ENCODE data around the gene NHEJ1. TPM values are rescaled to one million over a fixed set of nuclear protein-coding genes. Genes with fewer than 3 reads are reported as not detected.

Gene NHEJ1
- total and polyA plus RNA-seq, 9 donors = 10.8 to 23.1 (median 17.1) TPM

- H3K36me3 ChIP-seq = no peaks in the 10 kb centered on the region
- no peaks in the 10 kb centered on the region for H3K9me3 ChIP-seq
- H3K27me3 ChIP-seq = no peaks in the 10 kb centered on the region
- intact Hi-C loops (cut with DNase I) = no loop called here
- peaks cover 6% of the 10 kb centered on the region for H3K4me1 ChIP-seq (ENCODE audit: insufficient read depth)
- no peak for TF ChIP-seq EP300 (IDR thresholded peaks at IDR 0.05)
- no peak for TF ChIP-seq POLR2A (IDR thresholded peaks at IDR 0.05)
- TF ChIP-seq CTCF (IDR thresholded peaks at IDR 0.05) = no peak
- H3K4me3 ChIP-seq = no peak overlapping the region
- 78 to 92% (median 91%) methylated on average over 16 of the region's 16 CpGs for WGBS, 3 donors
- H3K27ac ChIP-seq = no peak overlapping the region
- no peak for DNase-seq
These were observed 31.0 kb downstream of the NHEJ1 start for GRCh38 chr2:219129589-219129988.

GRCh38 chr2:219128396-219128795, 32.2 kb downstream of the NHEJ1 start:
- no peak overlapping the region for H3K4me3 ChIP-seq
- WGBS, 3 donors = 18 to 47% (median 31%) methylated on average over 7 of the region's 7 CpGs

GRCh38 chr2:219127037-219127635, 33.5 kb downstream of the NHEJ1 start:
- WGBS, 3 donors = 74 to 89% (median 87%) methylated on average over 2 of the region's 2 CpGs
- TF ChIP-seq CTCF (IDR thresholded peaks at IDR 0.05) (no peak), EP300 (IDR thresholded peaks at IDR 0.05) (no peak), POLR2A (IDR thresholded peaks at IDR 0.05) (no peak)
- no peak overlapping the region for H3K27ac ChIP-seq
- no peaks in the 10 kb centered on the region for H3K36me3 ChIP-seq
- no peak overlapping the region for H3K4me3 ChIP-seq
- no peaks in the 10 kb centered on the region for H3K9me3 ChIP-seq
- intact Hi-C loops (cut with DNase I) = no loop called here
- H3K27me3 ChIP-seq = no peaks in the 10 kb centered on the region
- H3K4me1 ChIP-seq (ENCODE audit: insufficient read depth) = peaks cover 13% of the 10 kb centered on the region
- DNase-seq = no peak

More at GRCh38 chr2:219128396-219128795, 32.2 kb downstream of the NHEJ1 start:
- Histone ChIP-seq H3K4me1 (ENCODE audit: insufficient read depth) (peaks cover 13% of the 10 kb centered on the region), H3K9me3 (no peaks in the 10 kb centered on the region), H3K27me3 (no peaks in the 10 kb centered on the region), H3K27ac (no peak overlapping the region), H3K36me3 (no peaks in the 10 kb centered on the region)
- no peak for DNase-seq
- no peak for TF ChIP-seq POLR2A (IDR thresholded peaks at IDR 0.05)
- no peak for TF ChIP-seq EP300 (IDR thresholded peaks at IDR 0.05)
- TF ChIP-seq CTCF (IDR thresholded peaks at IDR 0.05) = no peak
- intact Hi-C loops (cut with DNase I) = no loop called here

GRCh38 chr2:219126555-219126954, 34.1 kb downstream of the NHEJ1 start:
- intact Hi-C loops (cut with DNase I) = no loop called here
- Histone ChIP-seq H3K9me3 (no peaks in the 10 kb centered on the region), H3K27ac (no peak overlapping the region), H3K4me3 (no peak overlapping the region), H3K36me3 (no peaks in the 10 kb centered on the region), H3K4me1 (ENCODE audit: insufficient read depth) (peaks cover 13% of the 10 kb centered on the region), H3K27me3 (no peaks in the 10 kb centered on the region)
- 83 to 88% (median 84%) methylated on average over 3 of the region's 3 CpGs for WGBS, 3 donors
- TF ChIP-seq POLR2A (IDR thresholded peaks at IDR 0.05) (no peak), EP300 (IDR thresholded peaks at IDR 0.05) (no peak), CTCF (IDR thresholded peaks at IDR 0.05) (no peak)
- DNase-seq = no peak

Data from ovary (tissue), 9 donors.